PC-9 (cell line): ENCODE results near the gene ITSN1. TPM values are rescaled to one million over a fixed set of nuclear protein-coding genes. Genes with fewer than 3 reads are reported as not detected.

Experiments
- BruUV-seq: library from RNA; stranded (reverse); fragments of 400-500 nt; replicated peaks from 2 replicates; lab custom pipeline; 2021; lab: Mats Ljungman, UMichigan
- CTCF ChIA-PET: fragments of 300-600 bp; sonication (Branson Sonifier 250); formaldehyde crosslinking; loops from one replicate; lab custom pipeline; 2022; ENCODE audit warnings: antibody characterized with exemption; lab: Charles Lee
- POLR2A ChIA-PET: fragments of 300-600 bp; sonication (Branson Sonifier 250); formaldehyde crosslinking; loops from one replicate; lab custom pipeline; 2022; ENCODE audit warnings: antibody characterized with exemption; ENCODE audit not compliant: unreplicated experiment; lab: Charles Lee
- DNase-seq, 2 experiments: peaks; one replicate each; pipeline versions ENCODE4 v3.0.0 to v3.0.0-alpha.2; 2015 to 2022; ENCODE audit warnings: mixed read lengths in 1 of 2
- H2AFZ ChIP-seq: fragments of 200-600 bp; sonication (generic); 2 replicates; pipeline ENCODE4 v1.8.1; 2017; ENCODE audit warnings: antibody characterized with exemption
- H3F3A ChIP-seq: fragments of 200-600 bp; sonication (generic); 2 replicates; pipeline ENCODE4 v1.8.1; 2017; ENCODE audit warnings: antibody characterized with exemption, mild to moderate bottlenecking, low read depth; ENCODE audit not compliant: insufficient read depth
- H3K27ac ChIP-seq: fragments of 200-600 bp; sonication (generic); 2 replicates; pipeline ENCODE4 v1.6.1; 2016; ENCODE audit warnings: mixed run types
- H3K27me3 ChIP-seq: fragments of 200-600 bp; sonication (generic); 2 replicates; pipeline ENCODE4 v1.6.1; 2016; ENCODE audit warnings: low read depth, mixed run types; ENCODE audit not compliant: insufficient read depth
- H3K36me3 ChIP-seq: fragments of 200-600 bp; sonication (generic); 2 replicates; pipeline ENCODE4 v1.6.1; 2016; ENCODE audit warnings: low read depth, mixed run types
- H3K4me1 ChIP-seq: fragments of 200-600 bp; sonication (generic); replicated peaks from 2 replicates; pipeline ENCODE4 v1.6.1; 2016; ENCODE audit warnings: mixed run types; ENCODE audit not compliant: insufficient read depth
- H3K4me2 ChIP-seq: fragments of 200-600 bp; sonication (generic); 2 replicates; pipeline ENCODE4 v1.6.1; 2017; ENCODE audit warnings: mixed run types
- H3K4me3 ChIP-seq: fragments of 200-600 bp; sonication (generic); 2 replicates; pipeline ENCODE4 v1.6.1; 2016; ENCODE audit warnings: mixed run types
- H3K79me2 ChIP-seq: fragments of 200-600 bp; sonication (generic); 2 replicates; pipeline ENCODE4 v1.6.1; 2017; ENCODE audit warnings: low read depth, mixed run types
- H3K9me2 ChIP-seq: fragments of 200-600 bp; sonication (generic); 2 replicates; pipeline ENCODE4 v1.8.1; 2017; ENCODE audit warnings: mild to moderate bottlenecking; ENCODE audit not compliant: insufficient read depth
- H3K9me3 ChIP-seq: fragments of 200-600 bp; sonication (generic); 2 replicates; pipeline ENCODE4 v1.8.1; 2016; ENCODE audit warnings: low read depth; ENCODE audit not compliant: insufficient read depth
- H4K20me1 ChIP-seq: fragments of 200-600 bp; sonication (generic); 2 replicates; pipeline ENCODE4 v1.8.1; 2017; ENCODE audit not compliant: insufficient read depth
- EZH2 ChIP-seq: fragments of 200-600 bp; sonication (generic); IDR thresholded peaks from 2 replicates; pipeline ENCODE4 v1.8.0; 2017; ENCODE audit warnings: antibody characterized with exemption, low read depth
- intact Hi-C: fragments of 100-400 bp; cut with micrococcal nuclease; formaldehyde crosslinking; loops from one replicate; pipeline ENCODE4 v1.10.0; 2022; ENCODE audit not compliant: unreplicated experiment
- total RNA-seq: library from RNA; stranded (reverse); gene quantifications from 2 replicates; pipeline ENCODE4 v1.2.3, GENCODE V29; 2021
- TF ChIP-seq, protein P1 (sequence below): fragments of 200-600 bp; sonication (generic); conservative IDR thresholded peaks from 2 replicates; pipeline ENCODE4 v1.6.1; 2017; ENCODE audit warnings: mixed run types, antibody characterized with exemption, mild to moderate bottlenecking, moderate library complexity

Gene ITSN1
- total RNA-seq, 1 experiment from 2014 or later, result 46.3 TPM

- peaks cover 8% of the 10 kb centered on the region; the same call in 1 of the 2 replicates for H3F3A ChIP-seq
- H3K4me2 ChIP-seq, result no peak overlapping the region
- TF ChIP-seq, protein P1, sequence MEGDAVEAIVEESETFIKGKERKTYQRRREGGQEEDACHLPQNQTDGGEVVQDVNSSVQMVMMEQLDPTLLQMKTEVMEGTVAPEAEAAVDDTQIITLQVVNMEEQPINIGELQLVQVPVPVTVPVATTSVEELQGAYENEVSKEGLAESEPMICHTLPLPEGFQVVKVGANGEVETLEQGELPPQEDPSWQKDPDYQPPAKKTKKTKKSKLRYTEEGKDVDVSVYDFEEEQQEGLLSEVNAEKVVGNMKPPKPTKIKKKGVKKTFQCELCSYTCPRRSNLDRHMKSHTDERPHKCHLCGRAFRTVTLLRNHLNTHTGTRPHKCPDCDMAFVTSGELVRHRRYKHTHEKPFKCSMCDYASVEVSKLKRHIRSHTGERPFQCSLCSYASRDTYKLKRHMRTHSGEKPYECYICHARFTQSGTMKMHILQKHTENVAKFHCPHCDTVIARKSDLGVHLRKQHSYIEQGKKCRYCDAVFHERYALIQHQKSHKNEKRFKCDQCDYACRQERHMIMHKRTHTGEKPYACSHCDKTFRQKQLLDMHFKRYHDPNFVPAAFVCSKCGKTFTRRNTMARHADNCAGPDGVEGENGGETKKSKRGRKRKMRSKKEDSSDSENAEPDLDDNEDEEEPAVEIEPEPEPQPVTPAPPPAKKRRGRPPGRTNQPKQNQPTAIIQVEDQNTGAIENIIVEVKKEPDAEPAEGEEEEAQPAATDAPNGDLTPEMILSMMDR, result no peak
- no peak for TF ChIP-seq EZH2
- H3K4me1 ChIP-seq, result peaks cover 20% of the 10 kb centered on the region
- H3K27ac ChIP-seq, result no peak overlapping the region
- no peaks in the 10 kb centered on the region for H3K36me3 ChIP-seq
- no peak for DNase-seq
- no peak overlapping the region for H2AFZ ChIP-seq
- no peaks in the 10 kb centered on the region for H3K9me2 ChIP-seq
- POLR2A ChIA-PET, result interaction anchor here (0.9 kb wide), 1 partner anchor 1371 kb away, joined by 3 read pairs; no protein-coding TSS in a partner anchor
- no peaks in the 10 kb centered on the region for H4K20me1 ChIP-seq
- no peaks in the 10 kb centered on the region for H3K27me3 ChIP-seq
- CTCF ChIA-PET, result no interaction called here
- no peaks in the 10 kb centered on the region for H3K9me3 ChIP-seq
- no TSS peak for BruUV-seq
- intact Hi-C loops, result no loop called here
- no peak overlapping the region for H3K4me3 ChIP-seq
- H3K79me2 ChIP-seq, result peaks cover 16% of the 10 kb centered on the region
These were observed 35.1 kb downstream of the ITSN1 start for GRCh38 chr21:33677450-33677849.

DNA sequence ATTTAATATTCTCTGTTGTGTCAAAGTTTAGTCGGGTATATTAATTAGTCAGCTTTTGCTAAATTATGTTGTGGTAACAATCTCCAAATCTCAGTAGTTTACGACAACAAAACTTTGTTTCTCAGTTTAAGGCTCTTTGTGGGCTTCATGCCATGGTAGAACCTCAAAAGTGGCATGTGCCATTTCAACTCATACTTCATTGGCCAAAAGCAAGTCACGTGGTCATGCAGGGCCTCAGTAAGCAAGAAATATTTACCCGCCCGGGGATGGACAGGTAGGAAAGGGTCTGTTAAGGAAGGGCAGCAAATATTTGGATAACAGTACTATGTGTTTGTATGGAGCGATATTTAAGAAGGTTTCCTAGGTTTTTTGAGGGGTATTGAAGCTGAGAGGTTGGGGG lies 38.6 kb downstream of the ITSN1 start:
- intact Hi-C loops, result no loop called here
- Histone ChIP-seq H4K20me1 (no peaks in the 10 kb centered on the region), H3K27me3 (no peaks in the 10 kb centered on the region), H3K36me3 (no peaks in the 10 kb centered on the region), H3K4me3 (no peak overlapping the region), H3K27ac (no peak overlapping the region), H3K9me3 (no peaks in the 10 kb centered on the region), H3K9me2 (no peaks in the 10 kb centered on the region), H3K79me2 (peaks cover 33% of the 10 kb centered on the region), H3K4me2 (no peak overlapping the region), H2AFZ (no peak overlapping the region), H3K4me1 (peaks cover 52% of the 10 kb centered on the region), H3F3A (peaks cover 24% of the 10 kb centered on the region)
- POLR2A ChIA-PET, result no interaction called here
- BruUV-seq, result no TSS peak
- TF ChIP-seq EZH2, result no peak
- TF ChIP-seq, protein P1, result no peak
- CTCF ChIA-PET, result no interaction called here
- no peak for DNase-seq

DNA sequence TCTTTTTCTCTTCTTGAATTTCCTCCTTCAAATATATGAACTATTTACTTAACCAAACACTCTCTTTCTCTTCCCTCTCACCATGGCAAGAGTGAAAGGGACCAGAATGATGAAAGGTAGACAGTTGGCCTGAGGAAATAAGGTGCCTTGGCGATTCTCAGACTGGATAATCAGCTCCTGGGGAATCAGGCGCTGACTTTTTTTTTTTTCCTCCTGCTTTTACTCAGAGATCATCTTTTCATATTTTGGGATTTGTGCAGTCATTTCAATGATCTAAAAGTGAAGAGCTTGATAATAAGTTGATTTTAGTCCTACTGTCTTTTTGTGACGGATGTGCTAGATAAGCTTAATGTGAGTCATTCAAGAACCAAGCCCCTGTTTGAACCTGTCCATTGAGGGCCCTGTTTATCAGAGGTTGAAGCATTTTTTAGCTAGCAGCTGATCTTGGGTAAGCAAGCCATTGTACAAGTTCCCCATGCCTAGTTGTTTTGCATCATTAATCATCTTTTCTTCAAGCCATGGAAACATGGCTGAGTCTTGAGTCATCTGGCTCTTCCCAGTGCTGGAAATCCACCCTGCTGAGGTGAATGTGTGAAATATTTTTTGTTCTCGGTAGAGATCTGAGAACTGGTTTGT lies 40.8 kb downstream of the ITSN1 start:
- intact Hi-C loops, result loop anchor here (1.0 kb wide), 3 partner anchors 28 to 78 kb away; partner anchors contain the start of gene ITSN1
- H3K4me1 ChIP-seq, result peaks cover 64% of the 10 kb centered on the region

More for the DNA sequence above, 40.8 kb downstream of the ITSN1 start:
- Histone ChIP-seq H3K9me3 (no peaks in the 10 kb centered on the region), H3K36me3 (no peaks in the 10 kb centered on the region), H3F3A (peaks cover 24% of the 10 kb centered on the region), H3K27me3 (no peaks in the 10 kb centered on the region), H2AFZ (0 out of 2 replicates have a peak overlapping the region, but pooled peaks have one; percentile 15), H3K4me3 (peak overlapping the region; percentile 14; the same call in 1 of the 2 replicates), H3K27ac (peak overlapping the region; percentile 85), H3K4me2 (peak overlapping the region; percentile 66), H3K9me2 (no peaks in the 10 kb centered on the region), H3K79me2 (peaks cover 50% of the 10 kb centered on the region), H4K20me1 (no peaks in the 10 kb centered on the region)
- TF ChIP-seq, protein P1, result no peak
- no peak for TF ChIP-seq EZH2
- POLR2A ChIA-PET, result interaction anchor here (0.5 to 0.7 kb wide), 4 partner anchors 28 to 1740 kb away, joined by 5 to 11 read pairs (median 6); partner anchors contain the start of gene DONSON
- DNase-seq, result peak; percentile 61 to 96
- BruUV-seq, result no TSS peak
- CTCF ChIA-PET, result interaction anchor here (0.6 kb wide), 1 partner anchor 21 kb away, joined by 3 read pairs; no protein-coding TSS in a partner anchor
